Measurements from ENCODE around the gene ANKRD62.

DNA sequence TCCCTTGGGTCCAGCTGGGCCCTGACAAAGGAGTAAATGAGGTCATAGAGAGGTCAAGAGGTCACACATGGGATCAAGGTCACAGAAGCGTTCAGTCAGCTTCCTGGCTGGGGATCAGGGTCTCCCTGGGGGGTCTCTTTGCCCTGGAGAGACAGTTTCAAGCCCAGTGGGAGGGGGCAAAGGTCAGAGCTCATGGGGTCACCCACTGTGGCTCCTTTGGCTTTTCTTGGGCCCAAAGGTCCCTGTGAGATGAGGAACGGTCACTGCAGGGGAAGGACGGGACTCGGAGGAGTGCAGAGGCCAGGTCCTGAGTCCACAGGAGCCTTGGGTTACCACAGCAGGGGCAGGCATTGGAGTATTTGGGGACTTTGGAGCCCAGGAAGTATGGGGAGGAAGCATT is 30.7 kb upstream of the ANKRD62 start:
- no peak for TF ChIP-seq CTCF (IDR thresholded peaks at IDR 0.05 in 8 of 11, conservative IDR thresholded peaks at IDR 0.05 in 3 of 11)
- no peak for TF ChIP-seq POLR2AphosphoS5 (IDR thresholded peaks at IDR 0.05)

Data from spleen (tissue), 7 donors.